ENCODE data around the gene OR51A2.

DNA sequence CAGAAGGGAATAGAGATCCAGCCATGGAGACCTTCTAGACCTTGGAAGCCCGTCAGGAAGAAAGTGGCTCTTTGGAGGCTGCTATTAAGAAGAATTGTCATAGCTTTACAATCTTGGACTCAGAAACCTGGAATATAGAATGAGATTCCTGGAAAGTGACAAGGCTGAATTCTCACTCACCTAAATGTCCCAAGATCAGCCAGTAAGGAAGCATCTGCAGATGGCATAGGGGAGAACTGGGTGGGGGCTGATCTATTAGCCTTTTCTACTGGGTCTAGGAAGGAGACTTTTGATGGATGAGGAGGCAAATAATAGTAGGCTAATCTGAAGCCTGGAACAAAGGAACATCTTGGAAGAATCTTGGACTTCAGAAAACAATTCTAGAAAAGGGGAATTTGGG lies 31.3 kb downstream of the OR51A2 start, which contains the start of gene OR51G1:
- TF ChIP-seq POLR2A (IDR thresholded peaks at IDR 0.05; ENCODE audit: extremely low read depth, insufficient read length) (no peak), MYC (IDR thresholded peaks at IDR 0.05; ENCODE audit: low read depth, low read length) (no peak)
- TF ChIP-seq, protein P1, sequence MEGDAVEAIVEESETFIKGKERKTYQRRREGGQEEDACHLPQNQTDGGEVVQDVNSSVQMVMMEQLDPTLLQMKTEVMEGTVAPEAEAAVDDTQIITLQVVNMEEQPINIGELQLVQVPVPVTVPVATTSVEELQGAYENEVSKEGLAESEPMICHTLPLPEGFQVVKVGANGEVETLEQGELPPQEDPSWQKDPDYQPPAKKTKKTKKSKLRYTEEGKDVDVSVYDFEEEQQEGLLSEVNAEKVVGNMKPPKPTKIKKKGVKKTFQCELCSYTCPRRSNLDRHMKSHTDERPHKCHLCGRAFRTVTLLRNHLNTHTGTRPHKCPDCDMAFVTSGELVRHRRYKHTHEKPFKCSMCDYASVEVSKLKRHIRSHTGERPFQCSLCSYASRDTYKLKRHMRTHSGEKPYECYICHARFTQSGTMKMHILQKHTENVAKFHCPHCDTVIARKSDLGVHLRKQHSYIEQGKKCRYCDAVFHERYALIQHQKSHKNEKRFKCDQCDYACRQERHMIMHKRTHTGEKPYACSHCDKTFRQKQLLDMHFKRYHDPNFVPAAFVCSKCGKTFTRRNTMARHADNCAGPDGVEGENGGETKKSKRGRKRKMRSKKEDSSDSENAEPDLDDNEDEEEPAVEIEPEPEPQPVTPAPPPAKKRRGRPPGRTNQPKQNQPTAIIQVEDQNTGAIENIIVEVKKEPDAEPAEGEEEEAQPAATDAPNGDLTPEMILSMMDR (IDR thresholded peaks at IDR 0.05; ENCODE audit: low read depth, low read length), result no peak
